ENCODE measurements around the gene KRT40. TPM values are rescaled to one million over a fixed set of nuclear protein-coding genes. Genes with fewer than 3 reads are reported as not detected.

Gene KRT40
- total RNA-seq, 8 experiments from 2014 or later = 0.19 TPM; not detected in 7

DNA sequence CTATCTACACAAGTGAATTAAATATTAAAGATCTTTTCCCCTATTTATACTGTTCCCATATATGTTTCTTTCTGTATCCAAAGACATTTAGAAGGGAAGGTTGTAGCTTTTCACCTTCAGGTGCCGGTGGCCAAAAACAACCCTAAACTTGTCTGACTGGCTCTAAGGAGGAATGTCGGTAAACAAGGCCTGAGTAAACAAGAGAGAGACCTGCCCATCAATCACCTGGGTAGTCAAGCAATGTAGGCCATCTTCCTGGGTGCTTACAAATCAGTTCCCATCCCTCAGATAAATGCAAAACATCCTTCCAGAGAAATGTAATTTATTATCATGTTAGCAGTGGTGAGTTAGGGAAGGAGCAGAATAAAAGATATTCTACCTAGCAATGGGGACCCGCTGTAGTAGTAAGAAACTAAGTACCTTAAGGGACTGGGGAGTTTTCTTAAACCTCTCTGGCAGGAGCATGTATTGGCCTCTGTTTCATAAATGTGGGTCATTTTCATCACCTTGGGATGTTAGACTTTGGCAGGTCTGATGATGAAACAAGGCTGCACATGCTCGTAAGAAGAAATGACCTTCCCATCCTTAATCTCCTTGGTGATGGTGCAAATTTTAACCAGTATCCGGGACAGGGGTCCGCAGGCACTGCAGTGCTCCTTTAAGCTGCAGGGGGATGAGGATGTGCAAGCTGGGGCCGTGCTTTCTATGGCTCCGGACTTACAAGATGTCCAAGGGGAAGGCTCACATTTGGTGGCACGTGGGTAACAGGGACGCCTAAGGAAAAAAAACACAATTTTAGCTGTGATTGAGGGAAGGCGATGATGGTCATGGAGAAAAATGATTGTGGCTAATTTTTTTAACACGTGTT is 25.8 kb downstream of the KRT40 start:
- H3K27ac ChIP-seq = no peak overlapping the region
- peaks cover 15 to 18% of the 10 kb centered on the region in 2 donors for H3K4me1 ChIP-seq (replicated peaks in 1 of 2)
- WGBS, 10 experiments = 66 to 100% (median 80%) methylated on average over 1 to 12 of the region's 12 CpGs; no CpG with 5 or more reads in 1 of the 10 experiments
- in situ Hi-C loops (cut with MboI; ENCODE audit: low pct_unique_long_range_greater_than_20kb in 2 of 9, low sequenced_read_pairs in 9 of 9, unreplicated experiment in 9 of 9) = no loop called here
- ATAC-seq (replicated peaks in 6 of 8) = no peak
- no peak overlapping the region for H3K4me3 ChIP-seq

DNA sequence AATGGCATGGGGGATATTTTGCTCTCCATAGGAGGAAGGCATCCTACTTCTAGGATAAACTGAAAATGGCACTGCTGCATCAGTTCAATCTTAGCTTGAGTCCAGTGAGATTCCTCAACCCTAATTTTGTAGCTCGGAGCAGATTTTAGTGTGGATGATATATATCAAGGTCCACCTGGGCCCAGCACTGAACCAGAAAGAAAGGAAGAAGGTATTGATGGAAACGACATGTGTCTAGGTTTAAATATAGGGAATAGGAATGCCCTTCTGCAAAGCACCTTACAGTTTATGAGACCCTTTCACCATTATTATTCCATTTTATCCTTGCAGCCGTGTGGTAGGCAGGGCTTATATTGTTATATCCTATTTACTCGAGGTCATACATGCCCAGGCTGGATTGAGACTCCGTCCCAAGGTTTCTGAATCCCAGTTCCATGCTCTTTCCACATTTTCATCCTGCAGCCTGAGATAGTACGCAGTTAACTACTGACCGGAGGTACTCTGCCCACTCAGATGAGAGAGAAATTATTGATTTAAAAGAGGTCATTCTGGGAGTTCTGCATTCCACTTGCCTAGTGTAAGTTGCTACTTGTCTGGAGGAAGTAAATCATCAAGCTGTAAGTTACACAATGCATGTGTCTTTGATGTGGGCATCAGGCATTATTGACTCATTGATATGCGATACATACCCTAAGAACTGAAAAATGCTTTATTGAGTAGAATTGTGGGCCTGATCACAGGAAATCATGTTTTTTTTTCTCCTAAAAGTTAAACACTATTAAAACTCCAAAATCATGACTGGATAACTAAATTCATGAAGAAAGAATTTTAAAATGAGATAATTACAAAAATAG is 27.5 kb downstream of the KRT40 start:
- H3K4me3 ChIP-seq = no peak overlapping the region
- peaks cover 15 to 18% of the 10 kb centered on the region in 2 donors for H3K4me1 ChIP-seq (replicated peaks in 1 of 2)
- 41 to 89% (median 63%) methylated on average over 1 to 8 of the region's 8 CpGs for WGBS, 10 experiments
- peak; percentile 49 to 91 (median 66) for ATAC-seq (replicated peaks in 6 of 8)
- H3K27ac ChIP-seq = no peak overlapping the region
- in situ Hi-C loops (cut with MboI; ENCODE audit: low pct_unique_long_range_greater_than_20kb in 2 of 9, low sequenced_read_pairs in 9 of 9, unreplicated experiment in 9 of 9) = no loop called here

DNA sequence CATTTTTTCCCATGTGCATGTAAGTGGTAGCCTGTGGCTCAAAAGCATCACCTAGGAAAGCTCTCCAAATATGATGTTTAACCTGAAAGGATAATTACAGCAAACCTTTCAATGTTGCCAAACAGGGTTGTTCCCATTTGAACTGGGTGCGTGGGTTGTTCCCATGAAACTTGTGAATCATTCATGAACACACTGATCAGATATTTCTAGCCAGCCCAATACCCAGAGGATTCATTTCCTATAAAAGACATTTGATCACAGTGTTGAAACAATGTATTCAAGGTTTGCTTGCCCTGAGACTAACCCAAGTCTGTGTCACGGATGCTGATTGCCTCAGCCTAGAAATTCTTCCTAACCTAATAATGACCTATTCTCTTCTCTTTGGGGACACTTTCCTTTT is 30.2 kb downstream of the KRT40 start:
- Histone ChIP-seq H3K4me1 (replicated peaks in 1 of 2) (peaks cover 20 to 25% of the 10 kb centered on the region in 2 donors), H3K27ac (no peak overlapping the region), H3K4me3 (no peak overlapping the region)
- ATAC-seq (replicated peaks in 6 of 8) = peak in 2 of 8 experiments; percentile 9 to 47
- in situ Hi-C loops (cut with MboI; ENCODE audit: low pct_unique_long_range_greater_than_20kb in 2 of 9, low sequenced_read_pairs in 9 of 9, unreplicated experiment in 9 of 9) = no loop called here
- WGBS, 10 experiments = 0 to 100% (median 85%) methylated on average over 1 to 2 of the region's 2 CpGs

DNA sequence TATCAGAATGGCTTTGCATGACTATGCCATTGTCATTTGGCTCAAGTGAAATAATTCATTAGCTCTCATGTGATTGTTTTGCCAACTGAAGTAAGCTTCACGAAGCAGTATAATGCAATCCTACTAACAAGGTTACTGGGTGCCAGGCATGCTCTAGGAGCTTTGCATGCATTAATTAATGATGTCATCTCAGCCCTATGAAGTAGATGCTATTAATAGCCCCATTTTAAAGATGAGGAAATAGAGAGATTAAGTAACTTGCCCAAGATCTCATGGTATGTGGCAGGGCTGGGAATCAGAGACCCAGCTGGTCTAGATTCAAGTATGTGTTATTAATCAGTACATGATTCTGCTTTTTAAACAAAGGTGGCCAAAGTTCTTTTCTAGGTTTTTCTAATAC is 31.5 kb downstream of the KRT40 start:
- Histone ChIP-seq H3K4me3 (no peak overlapping the region), H3K27ac (no peak overlapping the region), H3K4me1 (replicated peaks in 1 of 2) (peaks cover 18 to 19% of the 10 kb centered on the region in 2 donors)
- in situ Hi-C loops (cut with MboI; ENCODE audit: low pct_unique_long_range_greater_than_20kb in 2 of 9, low sequenced_read_pairs in 9 of 9, unreplicated experiment in 9 of 9) = no loop called here
- peak; percentile 33 to 84 (median 64) for ATAC-seq (replicated peaks in 6 of 8)
- WGBS, 10 experiments = 0 to 73% (median 37%) methylated on average over 1 of the region's 1 CpG; no CpG with 5 or more reads in 2 of the 10 experiments

DNA sequence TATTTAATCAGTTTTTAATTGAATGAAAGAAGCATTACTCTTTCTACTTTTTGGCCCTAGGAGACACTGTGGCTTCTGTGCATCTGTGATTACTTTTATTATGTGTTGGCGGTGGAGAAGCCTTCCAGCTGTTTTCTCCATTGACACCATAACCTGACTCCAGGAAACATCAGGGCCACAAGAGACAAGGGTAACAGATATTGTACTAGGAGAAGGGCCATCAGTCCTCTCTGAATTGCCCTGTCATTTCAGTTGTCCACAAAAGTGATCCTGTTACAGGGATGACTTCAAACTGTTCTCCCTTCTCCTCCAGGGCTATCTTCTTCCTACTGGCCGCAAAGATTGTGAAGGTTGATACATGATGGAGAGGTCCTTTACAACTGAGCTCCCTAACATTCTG is 32.0 kb downstream of the KRT40 start:
- no peak overlapping the region for H3K27ac ChIP-seq
- in situ Hi-C loops (cut with MboI; ENCODE audit: low pct_unique_long_range_greater_than_20kb in 2 of 9, low sequenced_read_pairs in 9 of 9, unreplicated experiment in 9 of 9) = no loop called here
- peaks cover 14 to 16% of the 10 kb centered on the region in 2 donors for H3K4me1 ChIP-seq (replicated peaks in 1 of 2)
- no peak overlapping the region for H3K4me3 ChIP-seq
- WGBS, 10 experiments = 65 to 100% (median 93%) methylated on average over 1 to 2 of the region's 2 CpGs; no CpG with 5 or more reads in 1 of the 10 experiments
- ATAC-seq (replicated peaks in 6 of 8) = no peak

DNA sequence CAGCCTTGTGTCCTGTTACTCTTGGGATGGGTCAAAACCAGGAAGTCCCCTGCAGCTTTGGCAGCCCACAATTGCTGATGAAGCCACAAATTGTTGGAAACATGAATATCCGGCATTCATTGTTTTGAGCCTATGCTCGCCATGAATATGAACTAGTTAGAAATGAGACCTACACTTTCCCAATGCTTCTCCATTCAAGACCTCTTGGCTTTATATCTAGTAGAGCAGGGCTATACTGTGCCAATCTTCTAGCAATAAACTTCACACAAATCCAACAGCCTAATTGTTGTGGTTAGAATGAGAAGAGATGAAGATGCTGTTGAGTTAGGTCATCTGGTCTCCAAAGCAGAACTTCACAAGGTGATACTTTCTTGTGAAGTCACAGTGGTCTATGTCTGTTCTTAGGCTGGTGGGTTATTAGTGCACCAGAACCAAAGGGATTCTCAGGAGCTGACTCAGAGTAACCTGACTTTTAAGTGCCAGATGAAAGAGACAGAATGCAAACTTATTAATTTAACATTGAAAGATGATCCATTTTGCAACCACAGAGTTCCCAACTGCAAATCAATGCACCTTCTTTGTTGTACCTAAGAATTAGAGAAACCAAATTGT is 33.0 kb downstream of the KRT40 start:
- WGBS, 10 experiments = 80 to 100% (median 100%) methylated on average over 1 to 2 of the region's 2 CpGs; no CpG with 5 or more reads in 3 of the 10 experiments
- in situ Hi-C loops (cut with MboI; ENCODE audit: low pct_unique_long_range_greater_than_20kb in 2 of 9, low sequenced_read_pairs in 9 of 9, unreplicated experiment in 9 of 9) = no loop called here
- H3K4me3 ChIP-seq = no peak overlapping the region

DNA sequence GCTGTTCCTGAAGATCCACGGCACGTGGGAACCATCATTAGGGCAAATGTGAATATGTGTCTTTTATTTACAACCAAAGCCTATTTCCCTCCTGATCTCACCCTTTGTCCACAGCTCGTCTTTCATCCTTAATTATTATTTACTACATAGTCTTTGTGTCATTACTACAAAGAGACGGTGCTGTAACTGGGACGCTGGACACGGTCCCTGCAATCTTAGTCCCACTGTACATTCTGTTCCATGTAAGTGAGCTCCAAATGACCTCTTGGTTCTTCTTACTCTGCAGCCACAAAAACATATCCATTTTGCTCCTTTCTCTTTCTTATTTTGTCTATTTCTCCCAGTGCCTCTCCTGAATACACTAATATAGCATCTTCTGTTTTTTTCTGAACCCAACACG is 34.0 kb downstream of the KRT40 start:
- Histone ChIP-seq H3K27ac (no peak overlapping the region), H3K4me3 (no peak overlapping the region), H3K4me1 (replicated peaks in 1 of 2) (peaks cover 5 to 8% of the 10 kb centered on the region in 2 donors)
- in situ Hi-C loops (cut with MboI; ENCODE audit: low pct_unique_long_range_greater_than_20kb in 2 of 9, low sequenced_read_pairs in 9 of 9, unreplicated experiment in 9 of 9) = no loop called here
- ATAC-seq (replicated peaks in 6 of 8) = no peak
- WGBS, 10 experiments = 52 to 100% (median 71%) methylated on average over 2 to 7 of the region's 7 CpGs

More for the DNA sequence above, 33.0 kb downstream of the KRT40 start:
- no peak overlapping the region for H3K27ac ChIP-seq
- peaks cover 5 to 8% of the 10 kb centered on the region in 2 donors for H3K4me1 ChIP-seq (replicated peaks in 1 of 2)
- ATAC-seq (replicated peaks in 6 of 8) = no peak

DNA sequence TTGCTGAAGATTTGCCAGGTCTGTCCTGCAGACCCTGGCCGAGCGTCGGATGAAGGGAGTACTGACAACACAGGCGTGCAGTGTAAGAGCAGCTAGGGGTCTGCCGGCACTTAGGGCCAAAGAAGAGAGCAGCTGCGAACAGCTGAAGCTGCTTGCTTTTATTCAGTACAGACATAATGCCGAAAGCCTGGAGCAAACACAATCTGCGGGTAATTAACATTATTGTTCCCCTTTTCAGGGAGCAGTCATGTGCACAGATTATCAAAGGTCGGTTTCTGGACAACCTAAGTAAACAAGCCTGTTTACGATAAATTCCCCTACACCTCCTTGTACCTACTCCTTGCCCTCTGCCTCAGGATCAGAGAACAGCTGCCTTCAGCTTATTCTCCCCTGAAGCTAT is 34.7 kb downstream of the KRT40 start:
- no peak overlapping the region for H3K27ac ChIP-seq
- peak in 5 of 8 experiments; percentile 69 to 81 (median 79) for ATAC-seq (replicated peaks in 6 of 8)
- 0 to 61% (median 19%) methylated on average over 1 to 9 of the region's 10 CpGs; no CpG with 5 or more reads in 2 of the 10 experiments for WGBS, 10 experiments
- H3K4me3 ChIP-seq = no peak overlapping the region
- peaks cover 5 to 8% of the 10 kb centered on the region in 2 donors for H3K4me1 ChIP-seq (replicated peaks in 1 of 2)
- in situ Hi-C loops (cut with MboI; ENCODE audit: low pct_unique_long_range_greater_than_20kb in 2 of 9, low sequenced_read_pairs in 9 of 9, unreplicated experiment in 9 of 9) = no loop called here

DNA sequence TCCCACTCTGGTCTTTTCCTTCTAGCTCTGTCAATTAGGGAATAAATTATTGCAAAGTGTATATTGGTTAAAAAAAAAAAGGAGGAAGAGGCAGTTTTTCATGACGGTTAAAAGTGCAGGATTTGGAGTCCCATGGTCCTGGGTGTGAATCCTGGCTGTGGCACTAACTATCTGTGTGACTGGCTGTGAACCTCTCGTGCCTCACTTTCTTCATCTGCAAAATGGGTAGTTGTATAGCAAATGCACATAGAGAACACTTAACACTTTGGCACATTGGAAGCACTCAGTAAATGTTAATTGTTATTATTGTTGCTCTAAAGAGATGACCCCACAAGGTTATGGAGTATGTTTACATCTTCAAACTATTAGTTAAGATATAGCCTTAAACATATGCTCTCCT is 36.2 kb downstream of the KRT40 start:
- H3K4me3 ChIP-seq = no peak overlapping the region
- WGBS, 10 experiments = 0 to 100% (median 80%) methylated on average over 1 to 2 of the region's 2 CpGs; no CpG with 5 or more reads in 1 of the 10 experiments
- H3K27ac ChIP-seq = no peak overlapping the region
- ATAC-seq (replicated peaks in 6 of 8) = no peak
- H3K4me1 ChIP-seq (replicated peaks in 1 of 2) = peaks cover 5 to 8% of the 10 kb centered on the region in 2 donors
- in situ Hi-C loops (cut with MboI; ENCODE audit: low pct_unique_long_range_greater_than_20kb in 2 of 9, low sequenced_read_pairs in 9 of 9, unreplicated experiment in 9 of 9) = no loop called here

DNA sequence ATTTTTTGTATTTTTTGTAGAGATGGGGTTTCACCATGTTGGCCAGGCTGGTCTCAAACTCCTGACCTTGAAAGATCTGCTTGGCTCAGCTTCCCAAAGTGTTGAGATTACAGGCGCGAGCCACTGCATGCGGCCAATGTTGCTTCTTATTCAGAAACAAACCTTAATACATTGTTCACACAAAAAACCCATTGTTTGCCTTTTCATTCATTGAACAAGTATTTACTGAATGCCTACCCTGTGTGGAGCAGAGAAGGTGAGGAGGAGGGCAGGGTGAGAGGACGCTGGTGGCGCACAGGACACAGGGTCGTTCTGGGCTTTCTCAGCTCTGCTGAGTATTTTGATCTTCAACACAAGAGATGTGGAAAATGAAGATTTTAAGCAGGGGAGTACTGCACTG is 38.7 kb downstream of the KRT40 start:
- H3K4me1 ChIP-seq (replicated peaks in 1 of 2) = peaks cover 5 to 8% of the 10 kb centered on the region in 2 donors
- in situ Hi-C loops (cut with MboI; ENCODE audit: low pct_unique_long_range_greater_than_20kb in 2 of 9, low sequenced_read_pairs in 9 of 9, unreplicated experiment in 9 of 9) = no loop called here
- 74 to 100% (median 78%) methylated on average over 1 to 6 of the region's 6 CpGs; no CpG with 5 or more reads in 6 of the 10 experiments for WGBS, 10 experiments
- H3K4me3 ChIP-seq = no peak overlapping the region
- H3K27ac ChIP-seq = no peak overlapping the region
- no peak for ATAC-seq (replicated peaks in 6 of 8)

- in situ Hi-C loops (cut with MboI; ENCODE audit: low pct_unique_long_range_greater_than_20kb in 2 of 9, low sequenced_read_pairs in 9 of 9, unreplicated experiment in 9 of 9) = no loop called here
- Histone ChIP-seq H3K4me1 (replicated peaks in 1 of 2) (peaks cover 5 to 6% of the 10 kb centered on the region in 2 donors), H3K4me3 (no peak overlapping the region), H3K27ac (no peak overlapping the region)
- 0 to 75% (median 23%) methylated on average over 1 of the region's 1 CpG; no CpG with 5 or more reads in 4 of the 10 experiments for WGBS, 10 experiments
- no peak for ATAC-seq (replicated peaks in 6 of 8)
These were observed 39.6 kb downstream of the KRT40 start for GRCh38 chr17:40944531-40944930.

DNA sequence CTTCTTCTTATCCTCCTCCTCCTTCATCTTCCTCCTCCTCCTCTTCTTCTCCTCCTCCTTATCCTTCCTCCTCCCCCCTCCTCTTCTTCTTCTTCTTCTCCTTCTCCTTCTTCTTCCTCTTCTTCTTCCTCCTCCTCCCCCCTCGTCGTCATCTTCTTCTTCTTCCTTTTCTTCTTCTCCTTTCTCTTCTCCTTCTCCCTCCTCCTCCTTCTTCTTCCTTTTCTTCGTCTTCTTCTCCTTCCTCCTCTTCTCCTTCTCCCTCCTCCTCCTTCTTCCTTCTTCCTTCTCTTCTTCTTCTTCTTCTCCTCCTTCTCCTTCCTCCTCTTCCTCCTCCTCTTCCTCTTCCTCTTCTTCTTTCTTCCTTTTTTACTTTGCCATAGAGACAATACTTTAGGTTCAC is 41.6 kb downstream of the KRT40 start:
- in situ Hi-C loops (cut with MboI; ENCODE audit: low pct_unique_long_range_greater_than_20kb in 2 of 9, low sequenced_read_pairs in 9 of 9, unreplicated experiment in 9 of 9) = no loop called here
- 53 to 92% (median 77%) methylated on average over 2 to 3 of the region's 3 CpGs; no CpG with 5 or more reads in 2 of the 10 experiments for WGBS, 10 experiments
- Histone ChIP-seq H3K4me1 (replicated peaks in 1 of 2) (no peaks in the 10 kb centered on the region), H3K27ac (no peak overlapping the region), H3K4me3 (no peak overlapping the region)
- ATAC-seq (replicated peaks in 6 of 8) = no peak
